Mucosa of rectum (tissue), 2 donors: Measurements from ENCODE around the gene CALHM4.
"Not testable (repeated sequence)": the region's sequence is repeated elsewhere in the genome, so short reads cannot be mapped to it uniquely, and the experiment has no call there.

Experiments
- H3K27ac ChIP-seq, 2 donors: one replicate each; pipeline ENCODE4 v1.7.0; 2013; ENCODE audit warnings: inconsistent platforms in 2 of 2, low read depth in 2 of 2, low read length in 2 of 2
- H3K27me3 ChIP-seq, 2 donors: one replicate each; pipeline ENCODE4 v1.7.0; 2013; ENCODE audit warnings: low read length in 2 of 2; ENCODE audit not compliant: control insufficient read depth in 2 of 2, insufficient read depth in 2 of 2
- H3K36me3 ChIP-seq, 2 donors: one replicate each; pipeline ENCODE4 v1.7.0; 2013; ENCODE audit warnings: low read length in 2 of 2; ENCODE audit not compliant: control insufficient read depth in 2 of 2, insufficient read depth in 2 of 2
- H3K4me1 ChIP-seq, 2 donors: one replicate each; pipeline ENCODE4 v1.7.0; 2013; ENCODE audit warnings: low read length in 2 of 2, mild to moderate bottlenecking in 1 of 2; ENCODE audit not compliant: control insufficient read depth in 2 of 2, insufficient read depth in 2 of 2
- H3K4me3 ChIP-seq, 2 donors: one replicate each; pipeline ENCODE4 v1.7.0; 2013; ENCODE audit warnings: low read length in 2 of 2
- H3K9ac ChIP-seq, 2 donors: one replicate each; pipeline ENCODE4 v1.7.0; 2013; ENCODE audit warnings: low read length in 2 of 2, low read depth in 1 of 2, mild to moderate bottlenecking in 1 of 2
- H3K9me3 ChIP-seq, 2 donors: one replicate each; pipeline ENCODE4 v1.7.0; 2013; ENCODE audit warnings: low read length in 2 of 2; ENCODE audit not compliant: control insufficient read depth in 2 of 2
- donor health status: healthy.
- donor health status: Normal muscosa, but diverticular disease.

CALHM4 gene

DNA sequence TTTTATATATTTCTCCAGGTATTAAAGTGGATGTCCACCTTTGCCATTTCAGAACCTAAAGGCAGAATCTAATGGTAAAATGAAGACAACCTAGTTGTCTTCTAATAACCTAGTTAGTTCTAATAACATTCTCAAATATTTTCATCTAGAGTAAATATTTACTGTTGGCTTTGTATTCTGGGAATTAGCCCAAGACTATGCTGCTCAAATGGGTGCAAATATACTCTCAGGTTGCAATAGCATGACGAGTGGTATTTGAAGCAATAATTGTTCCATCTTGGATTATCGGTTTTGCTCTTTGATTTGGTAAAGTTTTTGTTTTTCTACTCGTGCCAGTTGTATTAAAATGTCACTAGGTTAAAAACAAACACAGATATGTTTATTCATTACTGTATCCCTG, 41.7 kb downstream of the CALHM4 start:
- Histone ChIP-seq H3K27ac (no peak overlapping the region), H3K4me3 (no peak overlapping the region), H3K9me3 (no peaks in the 10 kb centered on the region), H3K9ac (no peak overlapping the region), H3K36me3 (peaks cover 27 to 28% of the 10 kb centered on the region in 2 donors), H3K27me3 (no peaks in the 10 kb centered on the region), H3K4me1 (no peaks in the 10 kb centered on the region)

DNA sequence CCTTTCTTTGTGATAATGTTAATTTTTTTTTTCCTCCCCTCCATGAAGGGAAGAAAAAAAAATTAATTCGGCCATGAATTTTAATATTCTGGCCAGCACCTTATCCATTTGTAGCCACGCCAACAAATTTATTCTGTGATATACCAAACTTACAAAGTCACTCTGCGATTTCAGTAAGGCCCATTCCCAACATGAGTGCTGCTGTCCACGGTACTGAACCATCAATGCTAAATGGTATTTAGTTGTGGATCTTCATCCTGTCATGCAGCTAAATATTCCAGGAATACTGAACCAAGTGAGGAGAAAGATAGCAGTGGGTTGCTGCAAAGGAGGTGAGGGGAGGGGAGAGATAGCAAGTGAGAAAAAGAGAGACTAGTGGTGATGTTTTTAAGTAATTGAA, 43.3 kb downstream of the CALHM4 start:
- no peaks in the 10 kb centered on the region for H3K9me3 ChIP-seq
- no peaks in the 10 kb centered on the region for H3K27me3 ChIP-seq
- H3K4me1 ChIP-seq, result no peaks in the 10 kb centered on the region
- no peak overlapping the region for H3K4me3 ChIP-seq
- no peak overlapping the region for H3K27ac ChIP-seq
- H3K36me3 ChIP-seq, result peaks cover 18 to 20% of the 10 kb centered on the region in 2 donors
- no peak overlapping the region for H3K9ac ChIP-seq

DNA sequence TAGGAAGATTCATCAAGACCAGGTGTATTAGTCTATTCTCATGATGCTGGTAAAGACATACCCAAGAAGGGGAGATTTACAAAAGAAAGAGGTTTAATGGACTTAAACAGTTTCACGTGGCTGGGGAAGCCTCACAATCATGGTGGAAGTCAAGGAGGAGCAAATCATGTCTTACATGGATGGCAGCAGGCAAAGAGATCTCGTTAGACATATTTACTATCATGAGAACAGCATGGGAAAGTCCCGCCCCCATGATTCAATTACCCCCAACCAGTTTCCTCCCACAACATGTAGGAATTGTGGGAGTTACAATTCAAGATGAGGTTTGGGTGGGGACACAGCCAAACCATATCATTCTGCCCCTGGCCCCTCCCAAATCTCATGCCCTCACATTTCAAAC, 50.4 kb downstream of the CALHM4 start:
- H3K27me3 ChIP-seq, H3K9me3 ChIP-seq, H3K9ac ChIP-seq, H3K27ac ChIP-seq, H3K36me3 ChIP-seq, H3K4me1 ChIP-seq, H3K4me3 ChIP-seq: not testable (repeated sequence)

DNA sequence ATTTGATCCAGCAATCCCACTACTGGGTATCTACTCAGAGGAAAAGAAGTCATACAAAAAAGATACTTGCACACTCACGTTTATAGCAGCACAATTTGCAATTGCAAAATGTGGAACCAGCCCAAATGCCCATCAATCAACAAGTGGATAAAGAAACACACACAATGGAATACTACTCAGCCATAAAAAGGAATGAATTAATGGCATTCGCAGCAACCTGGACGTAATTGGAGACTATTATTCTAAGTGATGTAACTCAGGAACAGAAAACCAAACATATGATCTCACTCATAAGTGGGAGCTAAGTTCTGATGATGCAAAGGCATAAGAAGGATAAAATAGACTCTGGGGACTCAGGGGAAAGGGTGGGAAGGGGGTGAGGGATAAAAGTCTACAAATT, 51.3 kb downstream of the CALHM4 start:
- not testable (repeated sequence) for H3K4me3 ChIP-seq, H3K27me3 ChIP-seq, H3K9me3 ChIP-seq, H3K4me1 ChIP-seq, H3K36me3 ChIP-seq, H3K9ac ChIP-seq, H3K27ac ChIP-seq

DNA sequence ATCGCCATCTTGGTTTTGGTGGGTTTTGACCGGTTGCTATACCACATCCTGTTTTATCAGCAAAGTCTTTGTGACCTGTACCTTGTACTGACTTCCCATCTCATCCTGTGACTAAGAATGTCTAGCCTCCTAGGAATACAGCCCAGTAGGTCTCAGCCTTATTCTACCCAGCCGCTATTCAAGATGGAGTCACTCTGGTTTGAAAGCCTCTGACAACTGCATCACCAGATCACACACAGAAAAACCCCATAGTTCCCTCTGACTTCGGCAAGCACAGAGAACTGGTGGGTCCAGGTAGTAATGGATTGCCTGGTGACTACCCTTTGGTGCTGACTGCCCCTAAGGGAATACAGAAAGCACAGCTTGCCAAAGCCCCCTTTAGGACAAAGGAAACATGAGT, 52.4 kb downstream of the CALHM4 start:
- Histone ChIP-seq H3K9me3 (no peaks in the 10 kb centered on the region), H3K9ac (no peak overlapping the region), H3K36me3 (no peaks in the 10 kb centered on the region), H3K4me1 (no peaks in the 10 kb centered on the region), H3K4me3 (no peak overlapping the region), H3K27me3 (no peaks in the 10 kb centered on the region), H3K27ac (no peak overlapping the region)
